ENCODE results near the gene MRPL16.

The MRPL16 gene

GRCh38 chr11:59771605-59772004, 39.0 kb downstream of the MRPL16 start:
- no peak overlapping the region for H3K4me2 ChIP-seq (ENCODE audit: insufficient read depth, low read length)
- H2AFZ ChIP-seq (ENCODE audit: low read depth, low read length) = no peak overlapping the region
- peaks cover 4% of the 10 kb centered on the region; the same call in 1 of the 2 replicates for H4K20me1 ChIP-seq (ENCODE audit: insufficient read depth, low read length)
- DNase-seq = no peak
- no peaks in the 10 kb centered on the region for H3K79me2 ChIP-seq (ENCODE audit: insufficient read depth, low read length)
- no peaks in the 10 kb centered on the region for H3K36me3 ChIP-seq (ENCODE audit: insufficient read depth, low read length)
- H3K9ac ChIP-seq (ENCODE audit: low read depth, low read length) = no peak overlapping the region
- no peak for ATAC-seq (ENCODE audit: insufficient read depth, low read depth)
- no peak overlapping the region for H3K27ac ChIP-seq (ENCODE audit: low read length)
- no peaks in the 10 kb centered on the region for H3K27me3 ChIP-seq (ENCODE audit: insufficient read depth, low read length, poor library complexity)
- TF ChIP-seq CTCF (IDR thresholded peaks at IDR 0.05; ENCODE audit: borderline replicate concordance, extremely low read depth, low read length, poor library complexity, severe bottlenecking) = no peak
- TF ChIP-seq EZH2 (IDR thresholded peaks at IDR 0.05; ENCODE audit: borderline replicate concordance, low read depth, low read length, severe bottlenecking) = no peak
- H3K9me3 ChIP-seq (ENCODE audit: insufficient read depth, low read length, severe bottlenecking) = no peaks in the 10 kb centered on the region
- H3K4me1 ChIP-seq (ENCODE audit: insufficient read depth, low read length) = peaks cover 14% of the 10 kb centered on the region
- H3K4me3 ChIP-seq (ENCODE audit: low read depth in 1 of 2, low read length in 2 of 2) = no peak overlapping the region

GRCh38 chr11:59770869-59771268, 39.7 kb downstream of the MRPL16 start:
- no peaks in the 10 kb centered on the region for H3K27me3 ChIP-seq (ENCODE audit: insufficient read depth, low read length, poor library complexity)
- H3K36me3 ChIP-seq (ENCODE audit: insufficient read depth, low read length) = no peaks in the 10 kb centered on the region
- TF ChIP-seq CTCF (IDR thresholded peaks at IDR 0.05; ENCODE audit: borderline replicate concordance, extremely low read depth, low read length, poor library complexity, severe bottlenecking) (no peak), EZH2 (IDR thresholded peaks at IDR 0.05; ENCODE audit: borderline replicate concordance, low read depth, low read length, severe bottlenecking) (no peak)
- H3K4me3 ChIP-seq (ENCODE audit: low read depth in 1 of 2, low read length in 2 of 2) = no peak overlapping the region
- no peak overlapping the region for H3K4me2 ChIP-seq (ENCODE audit: insufficient read depth, low read length)
- peaks cover 8% of the 10 kb centered on the region; the same call in 1 of the 2 replicates for H4K20me1 ChIP-seq (ENCODE audit: insufficient read depth, low read length)
- no peaks in the 10 kb centered on the region for H3K79me2 ChIP-seq (ENCODE audit: insufficient read depth, low read length)
- no peak overlapping the region for H3K27ac ChIP-seq (ENCODE audit: low read length)
- DNase-seq = no peak
- peaks cover 16% of the 10 kb centered on the region for H3K4me1 ChIP-seq (ENCODE audit: insufficient read depth, low read length)
- no peak overlapping the region for H3K9ac ChIP-seq (ENCODE audit: low read depth, low read length)
- no peak overlapping the region for H2AFZ ChIP-seq (ENCODE audit: low read depth, low read length)
- no peak for ATAC-seq (ENCODE audit: insufficient read depth, low read depth)
- no peaks in the 10 kb centered on the region for H3K9me3 ChIP-seq (ENCODE audit: insufficient read depth, low read length, severe bottlenecking)

GRCh38 chr11:59770319-59770718, 40.3 kb downstream of the MRPL16 start:
- H3K4me1 ChIP-seq (ENCODE audit: insufficient read depth, low read length) = peaks cover 16% of the 10 kb centered on the region
- ATAC-seq (ENCODE audit: insufficient read depth, low read depth) = no peak
- H3K9ac ChIP-seq (ENCODE audit: low read depth, low read length) = no peak overlapping the region

More at GRCh38 chr11:59770319-59770718, 40.3 kb downstream of the MRPL16 start:
- DNase-seq = no peak
- H3K36me3 ChIP-seq (ENCODE audit: insufficient read depth, low read length) = no peaks in the 10 kb centered on the region
- H3K27me3 ChIP-seq (ENCODE audit: insufficient read depth, low read length, poor library complexity) = no peaks in the 10 kb centered on the region
- H3K79me2 ChIP-seq (ENCODE audit: insufficient read depth, low read length) = no peaks in the 10 kb centered on the region
- no peaks in the 10 kb centered on the region for H3K9me3 ChIP-seq (ENCODE audit: insufficient read depth, low read length, severe bottlenecking)
- peaks cover 8% of the 10 kb centered on the region; the same call in 1 of the 2 replicates for H4K20me1 ChIP-seq (ENCODE audit: insufficient read depth, low read length)
- H3K27ac ChIP-seq (ENCODE audit: low read length) = no peak overlapping the region
- H3K4me3 ChIP-seq (ENCODE audit: low read depth in 1 of 2, low read length in 2 of 2) = no peak overlapping the region
- TF ChIP-seq EZH2 (IDR thresholded peaks at IDR 0.05; ENCODE audit: borderline replicate concordance, low read depth, low read length, severe bottlenecking) (no peak), CTCF (IDR thresholded peaks at IDR 0.05; ENCODE audit: borderline replicate concordance, extremely low read depth, low read length, poor library complexity, severe bottlenecking) (no peak)
- no peak overlapping the region for H2AFZ ChIP-seq (ENCODE audit: low read depth, low read length)
- H3K4me2 ChIP-seq (ENCODE audit: insufficient read depth, low read length) = no peak overlapping the region

All from DND-41 (cell line).